HG03060 (cell line): ENCODE measurements around the gene HMCN2.

Source experiments
- ATAC-seq: cut with Tn5 transposase; IDR thresholded peaks from one replicate; pipeline ENCODE4 v1.9.1; 2021; ENCODE audit warnings: low read depth, moderate number of reproducible peaks; ENCODE audit not compliant: unreplicated experiment

The HMCN2 gene, protein sequence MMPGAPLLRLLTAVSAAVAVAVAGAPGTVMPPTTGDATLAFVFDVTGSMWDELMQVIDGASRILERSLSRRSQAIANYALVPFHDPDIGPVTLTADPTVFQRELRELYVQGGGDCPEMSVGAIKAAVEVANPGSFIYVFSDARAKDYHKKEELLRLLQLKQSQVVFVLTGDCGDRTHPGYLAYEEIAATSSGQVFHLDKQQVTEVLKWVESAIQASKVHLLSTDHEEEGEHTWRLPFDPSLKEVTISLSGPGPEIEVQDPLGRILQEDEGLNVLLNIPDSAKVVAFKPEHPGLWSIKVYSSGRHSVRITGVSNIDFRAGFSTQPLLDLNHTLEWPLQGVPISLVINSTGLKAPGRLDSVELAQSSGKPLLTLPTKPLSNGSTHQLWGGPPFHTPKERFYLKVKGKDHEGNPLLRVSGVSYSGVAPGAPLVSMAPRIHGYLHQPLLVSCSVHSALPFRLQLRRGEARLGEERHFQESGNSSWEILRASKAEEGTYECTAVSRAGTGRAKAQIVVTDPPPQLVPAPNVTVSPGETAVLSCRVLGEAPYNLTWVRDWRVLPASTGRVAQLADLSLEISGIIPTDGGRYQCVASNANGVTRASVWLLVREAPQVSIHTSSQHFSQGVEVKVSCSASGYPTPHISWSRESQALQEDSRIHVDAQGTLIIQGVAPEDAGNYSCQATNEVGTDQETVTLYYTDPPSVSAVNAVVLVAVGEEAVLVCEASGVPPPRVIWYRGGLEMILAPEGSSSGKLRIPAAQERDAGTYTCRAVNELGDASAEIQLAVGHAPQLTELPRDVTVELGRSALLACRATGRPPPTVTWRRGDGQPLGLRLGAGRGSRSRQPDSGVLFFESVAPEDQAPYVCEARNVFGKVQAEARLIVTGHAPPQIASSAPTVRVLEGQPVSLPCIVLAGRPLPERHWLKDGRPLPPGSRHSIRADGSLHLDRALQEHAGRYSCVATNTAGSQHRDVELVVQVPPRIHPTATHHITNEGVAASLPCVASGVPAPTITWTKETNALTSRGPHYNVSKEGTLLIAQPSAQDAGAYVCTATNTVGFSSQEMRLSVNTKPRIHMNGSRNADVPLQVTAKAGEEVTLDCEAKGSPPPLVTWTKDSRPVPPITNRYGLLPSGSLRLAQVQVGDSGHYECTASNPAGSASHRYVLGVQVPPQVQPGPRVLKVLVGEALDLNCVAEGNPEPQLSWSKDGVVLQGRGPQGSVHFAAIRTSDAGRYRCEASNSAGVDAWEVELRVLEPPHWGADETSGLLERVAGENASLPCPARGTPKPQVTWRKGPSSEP (N-terminal part only)

DNA sequence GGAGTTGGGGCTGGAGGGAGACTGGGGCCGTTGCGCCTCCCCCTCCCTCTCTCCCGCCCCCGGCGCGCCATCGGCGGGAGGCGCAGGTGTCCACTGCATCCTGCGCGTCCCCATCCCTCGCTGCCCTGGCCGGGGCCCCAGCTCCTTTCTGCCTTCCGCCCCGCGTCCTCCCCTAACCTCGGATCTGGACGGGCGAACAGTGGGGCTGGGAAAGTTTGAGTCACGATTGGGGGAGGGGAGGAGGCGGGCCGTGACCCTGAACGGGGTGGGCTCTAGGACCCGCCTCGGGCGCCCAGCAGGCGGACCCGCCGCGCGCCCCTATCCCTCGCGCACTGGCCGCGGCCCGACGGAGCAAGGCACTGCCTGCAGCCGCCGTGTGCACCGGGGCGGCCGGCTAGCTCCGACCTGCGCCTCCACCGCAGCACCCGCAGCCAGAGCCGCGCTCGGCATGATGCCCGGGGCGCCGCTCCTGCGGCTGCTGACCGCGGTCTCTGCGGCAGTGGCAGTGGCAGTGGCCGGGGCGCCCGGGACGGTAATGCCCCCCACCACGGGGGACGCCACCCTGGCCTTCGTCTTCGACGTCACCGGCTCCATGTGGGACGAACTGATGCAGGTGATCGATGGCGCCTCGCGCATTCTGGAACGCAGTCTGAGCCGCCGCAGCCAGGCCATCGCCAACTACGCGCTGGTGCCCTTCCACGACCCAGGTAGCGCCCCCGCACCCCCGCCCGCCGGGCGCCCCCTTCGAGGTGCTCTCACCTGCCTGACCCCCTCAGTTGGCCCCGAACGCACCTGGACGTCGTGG lies at the start of gene HMCN2:
HMCN2 (plus strand) TSS at position 330 of the 805 bp plus-strand sequence; CDS start at position 449, 119 bp downstream.
- no peak for ATAC-seq

DNA sequence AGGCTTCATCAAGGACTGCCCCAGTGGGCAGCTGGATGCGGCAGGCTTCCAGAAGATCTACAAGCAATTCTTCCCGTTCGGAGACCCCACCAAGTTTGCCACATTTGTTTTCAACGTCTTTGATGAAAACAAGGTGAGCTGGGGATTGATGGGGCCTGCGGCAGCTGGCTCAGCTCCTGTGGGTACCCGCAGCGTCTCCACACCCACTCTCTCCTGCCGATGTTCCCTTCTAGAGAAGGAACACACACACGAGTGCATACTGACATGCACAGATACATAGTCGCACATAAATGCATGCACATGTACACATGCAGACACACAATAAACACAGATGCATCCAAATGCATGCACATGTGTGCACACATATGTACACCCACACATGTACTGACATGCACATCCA lies 47.7 kb upstream of the HMCN2 start:
- ATAC-seq, result no peak

DNA sequence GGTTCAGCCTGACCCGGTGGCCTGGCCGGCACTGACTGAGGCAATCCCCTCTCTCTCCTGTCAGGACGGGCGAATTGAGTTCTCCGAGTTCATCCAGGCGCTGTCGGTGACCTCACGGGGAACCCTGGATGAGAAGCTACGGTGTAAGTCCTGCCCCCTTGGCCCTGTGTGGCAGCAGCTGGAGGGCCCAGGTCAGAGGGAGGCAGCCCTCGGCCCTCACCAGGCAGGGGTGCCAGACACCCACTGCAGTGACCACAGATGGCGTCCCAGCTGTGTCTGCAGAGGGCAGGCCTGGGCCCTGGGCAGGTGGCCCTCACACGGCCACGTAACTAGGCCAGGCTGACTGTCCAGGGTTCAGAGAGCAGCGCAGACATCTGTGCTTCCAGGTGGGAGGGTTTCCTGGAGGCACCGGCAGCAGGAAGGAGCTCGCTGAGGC lies 45.9 kb upstream of the HMCN2 start:
- ATAC-seq, result no peak

DNA sequence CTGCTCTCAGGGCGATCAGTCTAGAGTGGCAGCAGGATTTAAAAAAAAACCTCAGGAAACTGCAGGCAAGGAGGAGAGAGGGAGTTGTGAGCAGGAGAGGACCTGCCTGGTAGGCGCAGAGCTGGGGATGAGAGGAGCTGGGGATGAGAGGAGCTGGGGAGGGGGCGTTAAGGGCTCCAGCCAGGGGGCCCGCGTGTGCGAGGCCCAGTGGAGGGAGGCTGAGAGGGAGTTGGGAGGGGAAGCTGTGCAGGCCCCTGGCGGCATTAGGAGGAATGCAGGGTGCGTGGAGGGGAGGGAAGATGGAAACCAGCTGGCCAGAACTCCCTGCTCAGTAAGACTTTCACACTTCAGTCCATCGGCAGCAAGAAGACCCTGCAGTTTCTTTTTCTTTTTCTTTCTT lies 45.2 kb upstream of the HMCN2 start:
- ATAC-seq, result no peak

DNA sequence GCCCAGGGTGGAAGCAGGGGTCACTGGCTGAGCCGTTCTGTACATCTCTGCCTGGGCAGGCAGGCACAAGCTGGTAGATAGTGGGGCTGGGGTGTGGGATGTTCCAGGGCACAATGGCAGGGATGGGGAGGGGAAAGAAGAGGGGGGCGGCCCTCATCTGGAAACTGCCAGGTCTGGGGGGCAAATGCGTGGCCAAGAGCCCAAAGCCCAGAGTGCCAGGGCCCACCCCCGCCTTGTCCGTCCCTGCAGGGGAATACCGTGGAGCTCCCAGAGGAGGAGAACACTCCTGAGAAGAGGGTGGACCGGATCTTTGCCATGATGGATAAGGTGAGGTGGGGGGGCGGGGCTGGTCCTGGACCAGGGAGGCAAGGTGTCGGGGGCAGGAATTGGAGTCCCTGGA lies 42.7 kb upstream of the HMCN2 start:
- no peak for ATAC-seq

DNA sequence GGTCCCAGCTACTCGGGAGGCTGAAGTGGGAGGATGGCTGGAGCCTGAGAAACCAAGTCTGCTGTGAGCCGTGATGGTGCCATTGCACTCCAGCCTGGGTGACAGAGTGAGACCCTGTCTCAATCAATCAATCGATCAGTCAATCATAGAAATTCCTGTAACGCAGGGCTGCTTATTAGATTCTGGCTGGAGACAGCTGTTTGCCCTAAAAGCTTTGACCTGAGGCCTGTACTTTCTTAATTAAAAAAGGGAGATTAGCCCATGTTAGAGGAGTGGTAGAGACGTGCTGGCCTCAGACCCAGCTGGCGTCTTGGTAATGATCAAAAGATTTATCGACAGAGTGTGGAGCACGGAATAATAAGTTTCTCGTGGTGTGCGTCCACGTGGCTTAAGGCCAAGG lies 40.5 kb upstream of the HMCN2 start:
- ATAC-seq, result no peak

DNA sequence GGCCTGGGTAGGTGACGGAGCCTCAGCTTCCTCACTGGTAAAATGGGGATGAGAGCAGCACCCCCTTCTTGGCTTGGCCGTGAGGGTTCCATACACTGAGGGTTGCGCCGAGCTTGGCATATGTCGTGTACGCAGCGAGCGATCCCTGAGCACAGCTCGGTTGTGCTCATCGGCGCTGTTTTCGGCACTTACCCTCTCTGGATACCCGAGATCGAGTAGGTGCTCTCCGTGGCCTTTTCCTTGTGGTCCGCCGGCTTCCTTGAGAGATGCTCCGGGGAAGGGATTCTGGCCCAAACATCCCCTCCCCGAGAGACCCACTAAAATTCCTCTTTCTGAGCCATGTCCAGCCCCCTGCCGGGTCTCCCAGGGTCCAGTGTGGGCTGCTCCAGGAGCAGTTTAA lies 40.0 kb upstream of the HMCN2 start:
- no peak for ATAC-seq

DNA sequence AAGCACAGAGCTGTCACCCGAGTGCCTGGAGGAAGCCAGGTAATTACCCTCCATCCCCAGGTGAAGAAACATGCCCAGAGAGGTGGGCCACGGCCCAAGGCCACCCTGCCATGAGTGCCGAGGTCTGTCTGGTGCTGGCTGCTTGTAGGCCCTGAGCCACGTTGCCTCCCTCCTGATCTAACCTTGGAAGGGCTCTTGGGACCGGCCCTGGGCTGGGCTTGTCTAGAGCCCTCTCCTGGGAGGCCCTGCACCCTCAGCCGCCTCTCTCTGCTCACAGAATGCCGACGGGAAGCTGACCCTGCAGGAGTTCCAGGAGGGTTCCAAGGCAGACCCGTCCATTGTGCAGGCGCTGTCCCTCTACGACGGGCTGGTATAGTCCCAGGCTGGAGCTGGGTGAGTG lies 39.4 kb upstream of the HMCN2 start:
- ATAC-seq, result no peak

DNA sequence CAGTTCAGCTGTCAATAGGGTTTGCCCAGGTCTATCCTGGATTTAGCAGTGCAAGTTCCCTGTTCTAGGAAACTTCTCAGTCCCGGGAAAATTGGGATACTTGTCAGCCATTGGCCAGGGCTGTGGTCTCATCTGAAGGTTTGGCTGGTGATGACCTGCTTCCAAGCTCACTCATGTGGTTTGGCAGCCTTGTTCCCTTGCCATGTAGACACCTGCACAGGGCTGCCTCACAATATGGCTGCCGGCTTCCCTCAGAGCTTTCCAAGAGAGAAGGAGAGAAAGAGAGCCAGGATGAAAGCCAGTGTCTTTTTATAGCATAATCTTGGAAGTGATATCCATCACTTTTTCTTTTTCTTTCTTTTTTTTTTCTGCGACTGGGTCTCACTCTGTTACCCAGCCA lies 37.7 kb upstream of the HMCN2 start:
- ATAC-seq, result no peak

DNA sequence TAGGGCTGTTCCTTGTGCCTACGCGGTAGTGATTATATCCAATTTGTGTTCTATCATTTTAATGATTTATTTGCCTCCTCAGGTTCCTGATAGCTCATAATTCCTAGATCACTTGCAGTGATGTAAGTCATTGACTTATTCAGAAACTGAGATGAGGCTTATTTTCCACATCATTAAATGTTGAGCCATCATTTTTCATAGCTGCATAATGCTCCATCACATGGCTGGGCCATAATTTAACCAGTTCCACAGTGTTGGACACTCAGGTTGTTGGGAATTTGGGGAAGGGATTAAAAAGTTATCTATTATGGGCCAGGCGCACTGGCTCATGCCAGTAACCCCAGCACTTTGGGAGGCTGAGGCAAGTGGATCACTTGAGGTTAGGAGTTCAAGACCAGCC lies 35.8 kb upstream of the HMCN2 start:
- no peak for ATAC-seq

DNA sequence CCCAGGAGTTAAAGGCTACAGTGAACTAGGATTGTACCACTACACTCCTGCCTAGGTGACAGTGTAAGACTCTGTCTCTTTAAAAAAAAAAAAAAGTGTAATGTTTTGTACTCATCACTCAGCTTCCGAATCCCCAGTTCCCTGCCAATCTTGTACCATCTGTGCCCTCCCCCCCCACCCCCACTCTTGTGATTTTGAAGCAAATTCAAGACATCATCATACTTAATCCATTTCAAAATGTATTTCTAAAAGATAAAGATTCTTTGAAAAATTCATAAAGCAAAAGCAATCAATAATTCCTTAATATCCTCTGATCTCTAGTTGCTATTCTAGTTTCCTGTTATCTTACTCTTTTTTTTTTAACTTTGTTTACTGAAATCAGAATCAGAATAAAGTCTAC lies 34.9 kb upstream of the HMCN2 start:
- no peak for ATAC-seq

DNA sequence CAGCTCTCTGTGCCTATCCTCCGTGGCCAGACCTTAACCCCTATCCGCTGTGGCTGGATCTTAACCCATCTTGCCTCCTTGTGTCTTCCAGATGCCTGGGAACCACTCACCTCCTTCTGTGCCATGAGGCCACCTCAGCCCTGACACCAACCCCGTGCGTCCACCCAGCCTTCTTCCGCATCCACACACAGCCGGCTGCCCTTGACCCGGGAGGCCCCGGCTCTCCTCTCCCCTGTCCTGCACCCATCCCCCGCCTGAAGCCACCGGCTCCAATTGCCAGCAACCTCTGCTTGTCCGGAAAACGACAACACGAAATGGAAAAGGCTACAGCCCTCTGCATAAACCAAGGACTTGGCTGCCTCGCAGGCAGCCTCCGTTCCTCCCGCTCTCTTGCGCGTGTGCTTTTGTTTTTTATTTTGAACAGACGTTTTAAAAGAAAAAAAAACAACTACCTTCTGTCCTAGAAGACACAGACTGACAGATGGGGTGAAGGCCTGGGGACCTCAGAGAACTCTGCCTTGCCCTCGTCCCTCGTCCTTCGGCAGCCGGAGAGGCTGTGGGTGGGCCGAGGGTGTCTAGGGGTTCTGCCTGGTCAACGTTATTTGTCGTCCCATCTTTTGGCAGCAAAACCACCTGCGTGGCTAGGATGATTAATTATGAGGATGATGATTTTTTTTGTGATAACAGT lies 32.5 kb upstream of the HMCN2 start:
- ATAC-seq, result no peak

DNA sequence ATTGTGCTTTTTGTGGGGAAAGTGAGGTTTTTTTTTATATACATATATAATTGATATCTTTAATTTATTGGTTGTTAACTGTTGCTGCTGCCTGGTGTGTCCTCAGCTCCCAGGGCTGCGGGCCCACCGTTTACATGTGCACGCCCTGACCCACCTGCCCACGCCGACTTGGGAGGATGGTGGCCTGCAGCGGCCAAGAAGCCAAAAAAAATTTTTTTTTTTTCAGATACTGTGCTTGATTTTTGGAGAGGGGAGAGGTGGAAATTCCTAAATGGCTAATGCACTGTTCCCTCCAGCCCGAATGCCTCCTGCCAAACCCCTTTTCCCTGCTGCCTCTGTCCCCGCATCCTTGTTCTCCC lies 32.0 kb upstream of the HMCN2 start:
- ATAC-seq, result no peak

DNA sequence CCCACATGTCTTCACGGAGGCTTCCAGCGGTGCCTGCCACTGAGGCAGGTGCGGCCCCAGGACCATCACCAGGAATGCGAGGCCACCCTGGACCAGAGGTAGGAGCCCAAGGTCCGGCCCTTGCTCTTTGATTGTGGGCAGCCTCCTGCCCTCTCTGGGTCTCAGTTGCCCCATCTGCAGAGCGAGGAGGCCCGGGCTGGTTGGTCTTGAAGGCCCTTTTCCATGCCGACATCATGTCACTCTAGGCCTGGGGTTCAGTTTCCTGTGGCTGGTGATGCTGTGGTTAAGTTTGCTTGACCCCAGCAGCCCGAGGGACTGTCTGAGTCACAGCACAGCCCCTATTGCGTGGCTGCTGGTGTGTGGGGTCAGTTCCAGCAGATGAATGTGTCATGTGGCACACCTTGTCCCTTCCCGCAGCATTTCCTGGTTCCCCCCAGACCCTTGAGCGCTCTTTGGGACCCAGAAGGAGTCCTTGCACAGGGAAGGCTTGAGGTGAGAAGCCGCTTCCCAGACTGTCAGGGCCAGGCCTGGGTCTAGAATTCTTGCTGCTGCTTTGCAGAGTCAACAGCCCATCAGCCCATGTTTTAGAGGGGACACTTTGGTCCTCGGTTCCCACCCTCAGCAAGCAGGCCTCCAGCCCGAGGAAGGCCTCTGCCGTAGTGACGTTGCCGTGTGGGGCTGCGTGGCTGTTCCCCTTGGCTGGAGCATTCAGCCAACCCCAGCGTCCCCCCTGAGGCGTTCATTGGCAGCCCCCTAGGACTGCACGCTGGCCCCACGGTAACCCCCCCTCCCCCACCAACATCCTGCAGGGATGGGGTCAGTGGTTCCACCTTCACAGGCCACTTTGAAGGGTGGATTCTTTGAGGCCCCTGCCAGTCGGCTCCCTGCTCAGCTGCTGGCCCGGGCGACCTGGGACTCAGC lies 31.0 kb upstream of the HMCN2 start:
- ATAC-seq, result no peak

DNA sequence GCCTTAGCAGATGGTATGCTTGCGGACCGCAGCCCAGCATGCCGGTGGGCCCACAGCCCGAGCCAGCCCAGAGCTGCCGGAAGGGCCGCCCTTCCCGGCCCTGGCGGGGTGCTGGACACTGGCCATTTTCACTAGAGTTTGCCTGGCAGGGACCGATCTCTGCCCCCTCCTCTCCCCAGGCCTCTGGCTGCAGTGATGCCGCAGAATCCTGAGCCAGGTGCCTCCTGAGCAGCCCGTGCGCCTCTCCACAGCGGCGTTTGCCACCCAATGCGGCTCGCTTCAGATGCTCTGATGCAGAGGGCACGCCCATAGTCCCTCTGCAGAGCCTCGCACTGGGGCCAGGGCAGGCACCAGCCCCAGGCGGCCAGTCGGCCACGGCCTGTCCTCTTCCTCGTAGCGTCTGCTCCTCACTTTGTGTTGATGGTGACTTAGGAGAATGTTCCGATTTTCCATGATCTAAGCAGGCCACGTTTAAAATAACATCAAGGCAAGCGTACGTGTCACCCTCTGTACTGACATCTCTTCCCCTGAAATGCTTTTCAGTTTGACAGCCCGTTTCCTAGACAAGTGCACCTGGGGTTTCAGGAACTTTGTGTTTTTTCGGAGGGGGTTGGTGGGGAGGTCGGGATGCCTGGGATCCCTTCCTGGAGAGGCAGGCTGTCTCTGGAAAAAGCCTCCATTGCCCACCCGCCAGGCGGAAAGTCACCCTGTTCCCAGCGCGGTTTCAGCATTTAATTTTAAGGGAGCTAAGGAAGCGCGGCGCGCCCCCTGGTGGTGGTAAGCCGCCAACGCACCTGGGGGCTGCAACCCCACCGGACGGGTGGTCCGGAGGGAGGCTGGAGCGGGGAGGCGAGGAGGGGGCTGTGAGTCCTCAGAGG lies 29.8 kb upstream of the HMCN2 start:
- ATAC-seq, result no peak

DNA sequence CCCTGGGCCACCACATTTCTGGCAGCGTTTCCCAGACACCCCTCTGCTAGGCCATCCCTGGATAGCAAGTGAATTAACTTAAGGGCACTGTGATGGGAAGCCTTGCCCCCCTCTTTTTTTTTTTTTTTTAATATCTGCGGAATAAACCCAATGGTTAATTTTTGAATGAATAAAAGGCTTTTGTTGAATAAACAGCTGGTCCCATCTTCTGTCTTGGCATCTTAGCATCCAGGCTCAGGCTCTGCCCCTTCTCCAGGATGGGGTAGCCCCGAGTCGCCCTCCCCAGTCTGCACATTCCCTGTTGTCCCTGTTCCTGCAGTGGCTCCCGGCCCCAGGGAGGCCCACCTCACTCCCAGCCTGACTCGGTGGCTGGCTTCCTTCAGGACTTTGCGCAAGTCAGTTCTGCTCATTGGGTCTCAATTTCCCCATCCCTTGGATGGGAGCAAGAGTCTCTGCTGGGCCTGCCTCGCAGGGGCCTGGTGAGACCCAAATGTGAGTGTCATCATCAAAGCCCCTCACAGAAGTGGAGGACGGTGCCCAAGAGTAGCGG lies 29.0 kb upstream of the HMCN2 start:
- no peak for ATAC-seq

DNA sequence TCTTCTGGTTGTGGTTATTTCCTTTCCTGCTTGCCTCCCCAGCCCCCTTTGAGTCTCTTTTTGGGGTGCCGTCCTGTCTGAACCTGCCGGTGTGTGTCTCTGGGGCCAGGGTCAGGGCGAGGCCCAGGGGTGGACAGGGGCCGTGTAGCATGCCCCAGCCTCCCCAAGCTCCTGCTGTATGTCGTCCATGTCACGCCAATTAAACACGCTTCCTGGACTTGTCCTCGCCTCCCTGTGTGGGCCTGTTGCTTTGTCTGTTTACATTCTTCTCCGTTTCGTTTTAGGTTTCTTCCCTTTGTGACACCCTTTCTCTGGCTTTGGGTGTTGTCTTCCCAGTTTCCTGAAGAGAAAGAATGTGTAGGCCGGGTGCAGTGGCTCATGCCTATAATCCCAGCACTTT lies 28.5 kb upstream of the HMCN2 start:
- no peak for ATAC-seq
